Fibroblast of mammary gland (primary cell): Measurements from ENCODE around the gene FLT1.
A peak's percentile ranks its signal among the peaks of the same experiment; 100 is the strongest.

Experiments used
- DNase-seq: peaks from one replicate; pipeline ENCODE4 v3.0.0-alpha.2; 2010; ENCODE audit warnings: low read depth
- H3K4me3 ChIP-seq: 2 replicates; pipeline ENCODE4 v1.5.1; 2011; ENCODE audit warnings: low read depth, mild to moderate bottlenecking, low read length, moderate library complexity; ENCODE audit not compliant: control insufficient read depth
- CTCF ChIP-seq: conservative IDR thresholded peaks from 2 replicates; pipeline ENCODE4 v1.5.1; 2011; ENCODE audit warnings: low read depth, low read length, inconsistent platforms; ENCODE audit not compliant: control insufficient read depth, insufficient read depth

The FLT1 gene

GRCh38 chr13:28494778-28495537 is at the start of gene FLT1:
Gene FLT1 (minus strand): TSS chr13:28495128. CDS start chr13:28494843, 285 bp downstream.
- no peak for DNase-seq
- TF ChIP-seq CTCF, result no peak
- H3K4me3 ChIP-seq, result peak within 1 kb of the TSS; percentile 16

- no peak overlapping the region for H3K4me3 ChIP-seq
- TF ChIP-seq CTCF, result no peak
- peak; percentile 77 for DNase-seq
Measured at GRCh38 chr13:28544026-28544425, 49.1 kb upstream of the FLT1 start.

- DNase-seq, result no peak
- no peak overlapping the region for H3K4me3 ChIP-seq
- TF ChIP-seq CTCF, result no peak
Measured at GRCh38 chr13:28542804-28543203, 47.9 kb upstream of the FLT1 start.

- TF ChIP-seq CTCF, result no peak
- DNase-seq, result no peak
Measured at GRCh38 chr13:28541966-28542365, 47.0 kb upstream of the FLT1 start.

GRCh38 chr13:28540612-28541011 is 45.7 kb upstream of the FLT1 start:
- H3K4me3 ChIP-seq, result no peak overlapping the region
- TF ChIP-seq CTCF, result no peak
- no peak for DNase-seq

More at GRCh38 chr13:28541966-28542365, 47.0 kb upstream of the FLT1 start:
- H3K4me3 ChIP-seq, result no peak overlapping the region

- TF ChIP-seq CTCF, result no peak
- H3K4me3 ChIP-seq, result no peak overlapping the region
- no peak for DNase-seq
Measured at GRCh38 chr13:28539625-28540286, 44.8 kb upstream of the FLT1 start.

GRCh38 chr13:28538932-28539331 is 44.0 kb upstream of the FLT1 start:
- H3K4me3 ChIP-seq, result no peak overlapping the region
- DNase-seq, result no peak
- no peak for TF ChIP-seq CTCF
